Neural progenitor cell (in vitro differentiated cells): ENCODE results near the gene FAM20A. TPM values are rescaled to one million over a fixed set of nuclear protein-coding genes. Genes with fewer than 3 reads are reported as not detected.

ENCODE experiments used
- DNase-seq: peaks from one replicate; pipeline ENCODE4 v3.0.0-alpha.2; 2016; ENCODE audit warnings: low spot score
- H2AFZ ChIP-seq: fragments of 200-600 bp; sonication (generic); replicated peaks from 2 replicates; pipeline ENCODE4 v1.6.1; 2016; ENCODE audit warnings: antibody characterized with exemption
- H3F3A ChIP-seq: fragments of 200-600 bp; sonication (generic); 2 replicates; pipeline ENCODE4 v1.6.1; 2016; ENCODE audit warnings: antibody characterized with exemption, low read depth
- H3K27ac ChIP-seq: fragments of 200-600 bp; sonication (generic); 2 replicates; pipeline ENCODE4 v1.5.1; 2016; ENCODE audit warnings: mild to moderate bottlenecking
- H3K27me3 ChIP-seq: fragments of 200-600 bp; sonication (generic); 2 replicates; pipeline ENCODE4 v1.6.1; 2016; ENCODE audit warnings: mild to moderate bottlenecking, moderate library complexity
- H3K36me3 ChIP-seq: fragments of 200-600 bp; sonication (generic); 2 replicates; pipeline ENCODE4 v1.5.1; 2016
- H3K4me1 ChIP-seq: fragments of 200-600 bp; sonication (generic); 2 replicates; pipeline ENCODE4 v1.6.1; 2016; ENCODE audit warnings: mixed run types
- H3K4me2 ChIP-seq: fragments of 200-600 bp; sonication (generic); 2 replicates; pipeline ENCODE4 v1.6.1; 2016
- H3K4me3 ChIP-seq: fragments of 200-600 bp; sonication (generic); 2 replicates; pipeline ENCODE4 v1.5.1; 2016
- H3K79me2 ChIP-seq: fragments of 200-600 bp; sonication (generic); 2 replicates; pipeline ENCODE4 v1.6.1; 2016; ENCODE audit warnings: low read depth
- H3K9ac ChIP-seq: fragments of 200-600 bp; sonication (generic); 2 replicates; pipeline ENCODE4 v1.6.1; 2016
- H3K9me3 ChIP-seq: fragments of 200-600 bp; sonication (generic); 2 replicates; pipeline ENCODE4 v1.5.1; 2016; ENCODE audit warnings: low read depth
- H4K20me1 ChIP-seq: fragments of 200-600 bp; sonication (generic); 2 replicates; pipeline ENCODE4 v1.6.1; 2016; ENCODE audit warnings: low read depth
- H3K27ac Mint-ChIP-seq: 3 replicates; pipeline ENCODE4 v1.8.0; 2021; ENCODE audit warnings: mixed read lengths
- H3K27me3 Mint-ChIP-seq: 2 replicates; pipeline ENCODE4 v1.8.0; 2022; ENCODE audit warnings: low read depth, mild to moderate bottlenecking, inconsistent platforms, moderate library complexity, mixed read lengths; ENCODE audit not compliant: insufficient read depth
- H3K36me3 Mint-ChIP-seq: 3 replicates; pipeline ENCODE4 v1.8.0; 2021; ENCODE audit warnings: mixed read lengths
- H3K4me1 Mint-ChIP-seq: 3 replicates; pipeline ENCODE4 v1.8.0; 2021; ENCODE audit warnings: mixed read lengths
- H3K4me3 Mint-ChIP-seq: 3 replicates; pipeline ENCODE4 v1.8.0; 2021; ENCODE audit warnings: mild to moderate bottlenecking, moderate library complexity, mixed read lengths
- H3K9me3 Mint-ChIP-seq: 3 replicates; pipeline ENCODE4 v1.8.0; 2020; ENCODE audit warnings: mixed read lengths
- CTCF ChIP-seq: fragments of 200-600 bp; sonication (generic); IDR thresholded peaks from 2 replicates; pipeline ENCODE4 v1.5.1; 2017; ENCODE audit warnings: antibody characterized with exemption, mild to moderate bottlenecking
- EZH2 ChIP-seq: fragments of 200-600 bp; sonication (generic); IDR thresholded peaks from 2 replicates; pipeline ENCODE4 v1.6.1; 2017; ENCODE audit warnings: antibody characterized with exemption, mild to moderate bottlenecking, moderate library complexity
- EZH2phosphoT487 ChIP-seq: fragments of 200-600 bp; sonication (generic); IDR thresholded peaks from 2 replicates; pipeline ENCODE4 v1.6.1; 2017; ENCODE audit warnings: antibody characterized with exemption
- total RNA-seq: library from RNA; depleted of rRNA; stranded (reverse); fragments of >200 nt; gene quantifications from 2 replicates; pipeline ENCODE4 v1.2.3, GENCODE V29; 2015; ENCODE audit warnings: low replicate concordance

The FAM20A gene
- total RNA-seq, 1 donor from 2014 or later, result 0.41 TPM

- no peaks in the 10 kb centered on the region for H3K36me3 Mint-ChIP-seq
- no peak overlapping the region for H3K4me2 ChIP-seq
- TF ChIP-seq EZH2phosphoT487 (no peak), EZH2 (no peak), CTCF (no peak)
- no peak for DNase-seq
- H3K27me3 Mint-ChIP-seq, result peaks cover 9% of the 10 kb centered on the region
- no peaks in the 10 kb centered on the region for H3F3A ChIP-seq
- H3K9ac ChIP-seq, result no peak overlapping the region
- H2AFZ ChIP-seq, result no peak overlapping the region
- no peak overlapping the region for H3K27ac Mint-ChIP-seq
- H3K4me1 ChIP-seq, result no peaks in the 10 kb centered on the region
- peaks cover 5% of the 10 kb centered on the region for H3K4me1 Mint-ChIP-seq
- no peak overlapping the region for H3K4me3 ChIP-seq
- H4K20me1 ChIP-seq, result no peaks in the 10 kb centered on the region
- H3K36me3 ChIP-seq, result no peaks in the 10 kb centered on the region
- no peak overlapping the region for H3K4me3 Mint-ChIP-seq
- peaks cover 6% of the 10 kb centered on the region for H3K9me3 Mint-ChIP-seq
- no peaks in the 10 kb centered on the region for H3K79me2 ChIP-seq
- no peaks in the 10 kb centered on the region for H3K27me3 ChIP-seq
- no peaks in the 10 kb centered on the region for H3K9me3 ChIP-seq
- H3K27ac ChIP-seq, result no peak overlapping the region
These were observed 109.6 kb downstream of the FAM20A start for GRCh38 chr17:68491381-68492231.

DNA sequence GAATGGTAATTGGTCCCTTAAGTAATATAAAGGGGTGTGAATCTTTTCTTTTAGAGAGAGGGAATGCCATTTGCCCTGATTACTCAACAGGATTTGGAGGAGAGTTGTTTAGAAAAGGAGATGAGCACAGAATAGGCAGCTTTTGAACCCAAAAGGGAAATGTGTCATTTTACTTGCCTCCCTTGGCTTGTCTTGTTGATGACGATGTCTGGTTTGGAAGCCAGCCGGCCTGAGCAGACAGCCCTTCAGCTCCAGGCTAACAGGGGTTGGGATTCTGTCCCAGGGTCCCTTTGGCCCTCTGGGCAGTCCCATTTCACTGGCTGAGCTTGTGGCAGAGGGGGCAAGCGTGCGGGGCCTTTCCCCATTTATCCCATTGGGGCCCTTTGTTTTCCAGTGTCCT is 111.2 kb downstream of the FAM20A start:
- Histone ChIP-seq H3K4me2 (no peak overlapping the region), H2AFZ (no peak overlapping the region), H3K79me2 (no peaks in the 10 kb centered on the region), H4K20me1 (no peaks in the 10 kb centered on the region), H3F3A (no peaks in the 10 kb centered on the region), H3K36me3 (no peaks in the 10 kb centered on the region), H3K9ac (no peak overlapping the region), H3K4me1 (no peaks in the 10 kb centered on the region), H3K27ac (no peak overlapping the region), H3K4me3 (no peak overlapping the region), H3K27me3 (no peaks in the 10 kb centered on the region), H3K9me3 (no peaks in the 10 kb centered on the region)
- Mint-ChIP-seq H3K27ac (no peak overlapping the region), H3K36me3 (no peaks in the 10 kb centered on the region), H3K9me3 (no peaks in the 10 kb centered on the region), H3K4me3 (no peak overlapping the region), H3K4me1 (peaks cover 3% of the 10 kb centered on the region), H3K27me3 (peaks cover 3% of the 10 kb centered on the region)
- DNase-seq, result no peak
- TF ChIP-seq EZH2phosphoT487 (no peak), EZH2 (no peak), CTCF (no peak)

Other genes starting within 250 kb of the FAM20A start
- gene WIPI1, start 143.9 kb downstream of the FAM20A start, total RNA-seq, result 27.8 and 29.5 TPM in 2 replicates
- 155 and 168 TPM in 2 replicates for gene PRKAR1A, start 88.9 kb downstream of the FAM20A start, total RNA-seq